Measurements from ENCODE around the gene PRM1.

PRM1 gene

GRCh38 chr16:11271610-11272009 lies 9.5 kb downstream of the PRM1 start:
- no peak for ATAC-seq

GRCh38 chr16:11270602-11271162 lies 10.4 kb downstream of the PRM1 start:
- no peak for ATAC-seq

- ATAC-seq, result no peak
Measured at GRCh38 chr16:11268921-11269375, 12.2 kb downstream of the PRM1 start, which contains the start of gene TNP2. Gene TNP2, minus strand, starts transcription at chr16:11269325. Its CDS starts 63 bp downstream, at chr16:11269262.

- no peak for ATAC-seq
Measured at GRCh38 chr16:11265124-11265523, 16.0 kb downstream of the PRM1 start.

GRCh38 chr16:11264155-11264832 lies 16.8 kb downstream of the PRM1 start:
- ATAC-seq, result no peak

GRCh38 chr16:11263737-11264136 lies 17.4 kb downstream of the PRM1 start:
- peak; percentile 82 to 86 for ATAC-seq

- ATAC-seq, result no peak
Measured at GRCh38 chr16:11262915-11263314, 18.2 kb downstream of the PRM1 start.

GRCh38 chr16:11260596-11260966 lies 20.5 kb downstream of the PRM1 start:
- no peak for ATAC-seq

- ATAC-seq, result no peak
Measured at GRCh38 chr16:11259655-11260595, 21.2 kb downstream of the PRM1 start.

GRCh38 chr16:11258553-11259492 lies 22.3 kb downstream of the PRM1 start:
- ATAC-seq, result peak in 1 of 2 donors; percentile 10

- no peak for ATAC-seq
Measured at GRCh38 chr16:11257131-11257938, 23.8 kb downstream of the PRM1 start.

- no peak for ATAC-seq
Measured at GRCh38 chr16:11256661-11257130, 24.4 kb downstream of the PRM1 start.

GRCh38 chr16:11255737-11256660 lies 25.1 kb downstream of the PRM1 start, which contains the start of gene SOCS1:
Gene SOCS1, minus strand, starts transcription at chr16:11256204. Its CDS starts 726 bp downstream, at chr16:11255478.
- ATAC-seq, result peak; percentile 53 to 57

- peak; percentile 1 for ATAC-seq
Measured at GRCh38 chr16:11254913-11255736, 26.0 kb downstream of the PRM1 start.

- no peak for ATAC-seq
Measured at GRCh38 chr16:11253995-11254912, 26.9 kb downstream of the PRM1 start.

- ATAC-seq, result peak; percentile 20 to 24
Measured at GRCh38 chr16:11253009-11253994, 27.8 kb downstream of the PRM1 start.
